ENCODE measurements around the gene ZRANB1. TPM values are rescaled to one million over a fixed set of nuclear protein-coding genes. Genes with fewer than 3 reads are reported as not detected.
A peak's percentile ranks its signal among the peaks of the same experiment; 100 is the strongest.

The ZRANB1 gene
- total RNA-seq, 1 donor from 2014 or later: 18.7 TPM

DNA sequence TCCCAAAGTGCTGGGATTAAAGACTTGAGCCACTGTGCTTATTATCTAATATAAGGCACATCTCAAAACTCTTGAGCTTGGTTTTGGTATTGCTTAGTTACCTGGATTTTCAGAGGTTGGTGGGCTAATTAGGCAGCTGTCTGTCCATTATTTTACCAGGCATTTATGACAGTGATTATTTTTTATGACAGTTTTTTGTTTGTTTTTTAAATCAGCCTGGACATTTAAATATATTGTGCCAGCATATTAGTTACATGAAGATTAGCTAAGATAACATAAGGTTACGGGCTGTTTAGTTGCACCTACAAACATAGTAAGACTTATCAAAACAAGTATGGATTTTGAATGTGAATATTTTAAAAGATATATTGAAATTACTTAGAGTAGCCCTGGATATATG is 2.6 kb upstream of the ZRANB1 start:
- no peaks in the 10 kb centered on the region for H3K9me3 ChIP-seq
- peaks cover 30% of the 10 kb centered on the region for H3K4me1 ChIP-seq
- ATAC-seq: no peak
- intact Hi-C loops (cut with DNase I): no loop called here
- no peak overlapping the region for H3K4me3 ChIP-seq
- no peak for DNase-seq
- no peaks in the 10 kb centered on the region for H3K36me3 ChIP-seq
- no peak overlapping the region for H3K27ac ChIP-seq
- TF ChIP-seq, protein P1, sequence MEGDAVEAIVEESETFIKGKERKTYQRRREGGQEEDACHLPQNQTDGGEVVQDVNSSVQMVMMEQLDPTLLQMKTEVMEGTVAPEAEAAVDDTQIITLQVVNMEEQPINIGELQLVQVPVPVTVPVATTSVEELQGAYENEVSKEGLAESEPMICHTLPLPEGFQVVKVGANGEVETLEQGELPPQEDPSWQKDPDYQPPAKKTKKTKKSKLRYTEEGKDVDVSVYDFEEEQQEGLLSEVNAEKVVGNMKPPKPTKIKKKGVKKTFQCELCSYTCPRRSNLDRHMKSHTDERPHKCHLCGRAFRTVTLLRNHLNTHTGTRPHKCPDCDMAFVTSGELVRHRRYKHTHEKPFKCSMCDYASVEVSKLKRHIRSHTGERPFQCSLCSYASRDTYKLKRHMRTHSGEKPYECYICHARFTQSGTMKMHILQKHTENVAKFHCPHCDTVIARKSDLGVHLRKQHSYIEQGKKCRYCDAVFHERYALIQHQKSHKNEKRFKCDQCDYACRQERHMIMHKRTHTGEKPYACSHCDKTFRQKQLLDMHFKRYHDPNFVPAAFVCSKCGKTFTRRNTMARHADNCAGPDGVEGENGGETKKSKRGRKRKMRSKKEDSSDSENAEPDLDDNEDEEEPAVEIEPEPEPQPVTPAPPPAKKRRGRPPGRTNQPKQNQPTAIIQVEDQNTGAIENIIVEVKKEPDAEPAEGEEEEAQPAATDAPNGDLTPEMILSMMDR (IDR thresholded peaks at IDR 0.05): no peak
- no peaks in the 10 kb centered on the region for H3K27me3 ChIP-seq (ENCODE audit: low read depth)

DNA sequence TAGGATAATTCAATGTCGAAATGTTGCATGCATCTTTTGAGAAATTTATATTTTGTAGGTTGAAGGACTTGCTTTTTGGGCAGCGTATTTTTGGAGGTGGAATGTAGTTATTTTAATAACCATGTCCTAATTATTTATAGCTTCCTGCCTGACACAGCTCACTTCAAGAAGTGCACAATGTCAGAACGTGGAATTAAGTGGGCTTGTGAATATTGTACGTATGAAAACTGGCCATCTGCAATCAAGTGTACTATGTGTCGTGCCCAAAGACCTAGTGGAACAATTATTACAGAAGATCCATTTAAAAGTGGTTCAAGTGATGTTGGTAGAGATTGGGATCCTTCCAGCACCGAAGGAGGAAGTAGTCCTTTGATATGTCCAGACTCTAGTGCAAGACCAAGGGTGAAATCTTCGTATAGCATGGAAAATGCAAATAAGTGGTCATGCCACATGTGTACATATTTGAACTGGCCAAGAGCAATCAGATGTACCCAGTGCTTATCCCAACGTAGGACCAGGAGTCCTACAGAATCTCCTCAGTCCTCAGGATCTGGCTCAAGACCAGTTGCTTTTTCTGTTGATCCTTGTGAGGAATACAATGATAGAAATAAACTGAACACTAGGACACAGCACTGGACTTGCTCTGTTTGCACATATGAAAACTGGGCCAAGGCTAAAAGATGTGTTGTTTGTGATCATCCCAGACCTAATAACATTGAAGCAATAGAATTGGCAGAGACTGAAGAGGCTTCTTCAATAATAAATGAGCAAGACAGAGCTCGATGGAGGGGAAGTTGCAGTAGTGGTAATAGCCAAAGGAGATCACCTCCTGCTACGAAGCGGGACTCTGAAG is 620 bp downstream of the ZRANB1 start:
- Histone ChIP-seq H3K4me1 (peaks cover 59% of the 10 kb centered on the region), H3K4me3 (no peak overlapping the region), H3K9me3 (no peaks in the 10 kb centered on the region), H3K27ac (peak overlapping the region; percentile 14), H3K36me3 (no peaks in the 10 kb centered on the region), H3K27me3 (ENCODE audit: low read depth) (no peaks in the 10 kb centered on the region)
- ATAC-seq (peak in 1 of 2 donors; percentile 47), DNase-seq (no peak)
- TF ChIP-seq, protein P1 (IDR thresholded peaks at IDR 0.05): no peak
- intact Hi-C loops (cut with DNase I): no loop called here

DNA sequence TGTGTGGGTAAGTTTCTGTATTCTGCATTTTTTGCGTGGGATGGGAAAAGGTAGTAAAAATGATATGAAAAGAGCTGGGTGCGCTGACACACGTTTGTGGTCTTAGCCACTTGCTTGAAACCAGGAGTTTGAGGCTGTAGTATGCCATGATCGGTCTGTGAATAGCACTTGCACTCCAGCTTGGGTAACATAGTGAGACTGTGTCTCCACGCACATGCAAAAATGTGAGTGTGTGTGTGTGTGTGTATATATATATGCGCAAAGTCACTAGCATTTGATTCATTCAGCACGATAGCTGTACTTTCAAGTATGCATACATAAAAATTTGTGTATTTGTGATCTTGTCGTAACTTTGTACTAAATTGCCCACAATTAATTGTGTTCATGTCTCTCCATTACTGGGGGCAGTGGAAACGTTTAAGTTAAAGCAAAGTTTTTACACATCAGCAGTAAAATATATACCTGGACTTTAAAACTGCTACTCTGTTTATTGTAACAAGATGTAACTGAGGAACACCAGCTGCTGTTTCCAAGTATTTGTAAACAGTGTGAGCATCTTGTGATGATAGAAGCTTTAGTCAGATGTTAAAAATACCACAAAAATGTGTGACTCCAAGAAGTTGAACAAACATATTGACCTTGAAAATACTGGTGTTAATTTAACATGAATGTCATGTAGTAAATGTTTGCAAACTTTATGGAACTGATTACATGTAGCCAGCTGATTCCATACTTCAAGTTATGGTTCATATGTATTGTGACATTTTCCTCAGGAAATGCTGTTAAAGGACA is 1.6 kb downstream of the ZRANB1 start:
- peak overlapping the region; percentile 14 for H3K27ac ChIP-seq

DNA sequence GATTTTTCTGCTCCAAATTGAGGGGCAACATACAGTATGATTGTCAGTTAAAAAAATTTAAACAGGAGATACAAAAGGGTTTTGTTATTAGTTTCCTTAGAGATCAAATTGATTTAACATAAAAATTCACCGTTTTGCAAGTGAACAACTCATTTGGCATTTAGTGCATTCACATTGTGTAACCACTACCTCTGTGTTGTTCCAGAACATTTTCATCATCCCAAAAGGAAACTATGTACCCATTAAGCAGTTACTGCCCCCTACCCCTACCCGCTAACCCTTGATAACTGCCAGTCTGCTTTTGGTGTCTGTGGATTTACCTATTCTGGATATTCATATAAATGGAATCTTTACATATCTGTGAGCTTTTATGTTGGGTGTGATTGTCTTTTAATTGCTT is 3.1 kb downstream of the ZRANB1 start:
- ATAC-seq: no peak
- peaks cover 8% of the 10 kb centered on the region for H3K36me3 ChIP-seq
- H3K27ac ChIP-seq: no peak overlapping the region

More for the DNA sequence above, 1.6 kb downstream of the ZRANB1 start:
- Histone ChIP-seq H3K4me3 (no peak overlapping the region), H3K36me3 (peaks cover 3% of the 10 kb centered on the region), H3K4me1 (peaks cover 62% of the 10 kb centered on the region), H3K9me3 (no peaks in the 10 kb centered on the region), H3K27me3 (ENCODE audit: low read depth) (no peaks in the 10 kb centered on the region)
- TF ChIP-seq, protein P1 (IDR thresholded peaks at IDR 0.05): no peak
- peak in 1 of 2 donors; percentile 29 for ATAC-seq
- DNase-seq: no peak
- intact Hi-C loops (cut with DNase I): no loop called here

DNA sequence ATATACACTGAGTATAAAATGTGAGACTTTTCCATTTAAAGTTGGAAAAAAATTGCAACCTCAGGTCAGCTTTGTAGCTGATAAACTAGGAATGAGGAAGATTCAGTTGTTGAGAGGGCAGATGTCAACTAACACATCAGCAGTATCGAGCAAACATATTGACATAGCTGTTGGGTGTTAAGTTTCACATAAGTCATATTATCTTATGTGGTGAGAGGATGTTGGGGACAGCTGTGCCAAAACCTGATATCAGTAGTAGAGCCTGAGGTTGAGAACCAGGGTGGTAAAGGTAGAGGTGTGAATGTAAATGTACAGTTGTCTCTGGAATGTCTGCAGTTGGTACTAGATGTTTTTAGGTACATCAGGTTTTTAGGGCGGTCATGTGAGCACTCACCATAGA is 5.0 kb downstream of the ZRANB1 start:
- intact Hi-C loops (cut with DNase I): no loop called here

More for the DNA sequence above, 3.1 kb downstream of the ZRANB1 start:
- Histone ChIP-seq H3K4me1 (peaks cover 61% of the 10 kb centered on the region), H3K9me3 (no peaks in the 10 kb centered on the region), H3K27me3 (ENCODE audit: low read depth) (no peaks in the 10 kb centered on the region), H3K4me3 (no peak overlapping the region)
- TF ChIP-seq, protein P1 (IDR thresholded peaks at IDR 0.05): no peak
- intact Hi-C loops (cut with DNase I): no loop called here
- DNase-seq: no peak

More for the DNA sequence above, 5.0 kb downstream of the ZRANB1 start:
- H3K27me3 ChIP-seq (ENCODE audit: low read depth): no peaks in the 10 kb centered on the region
- peaks cover 8% of the 10 kb centered on the region for H3K36me3 ChIP-seq
- TF ChIP-seq, protein P1 (IDR thresholded peaks at IDR 0.05): no peak
- H3K4me3 ChIP-seq: no peak overlapping the region
- H3K27ac ChIP-seq: no peak overlapping the region
- no peaks in the 10 kb centered on the region for H3K9me3 ChIP-seq
- ATAC-seq: no peak
- peaks cover 56% of the 10 kb centered on the region for H3K4me1 ChIP-seq
- DNase-seq: no peak

Data from lower lobe of right lung (tissue), 2 donors.